Panc1 (cell line): ENCODE data around the gene ACOXL.

Source experiments
- CTCF ChIP-seq: fragments of 450-650 bp; IDR thresholded peaks from 2 replicates; pipeline ENCODE4 v1.5.1; 2017; ENCODE audit warnings: mild to moderate bottlenecking
- POLR2AphosphoS5 ChIP-seq: IDR thresholded peaks from 2 replicates; pipeline ENCODE4 v1.6.1; 2012; ENCODE audit warnings: mild to moderate bottlenecking, low read depth, low read length, moderate library complexity
- REST ChIP-seq, 2 experiments: IDR thresholded peaks; 2 replicates each; pipeline ENCODE4 v1.6.1; 2011 to 2012; ENCODE audit warnings: low read depth in 2 of 2, control low read depth in 1 of 2, low read length in 1 of 2, mild to moderate bottlenecking in 1 of 2, moderate library complexity in 1 of 2; ENCODE audit not compliant: insufficient read depth in 1 of 2
- SIN3A ChIP-seq: IDR thresholded peaks from 2 replicates; pipeline ENCODE4 v1.6.1; 2012; ENCODE audit warnings: low read depth, mild to moderate bottlenecking, low read length, moderate library complexity, borderline replicate concordance; ENCODE audit not compliant: insufficient read depth

GRCh38 chr2:111058264-111058663 is 325.9 kb downstream of the ACOXL start:
- TF ChIP-seq POLR2AphosphoS5: no peak
- no peak for TF ChIP-seq CTCF
- TF ChIP-seq SIN3A: no peak
- no peak for TF ChIP-seq REST (IDR thresholded peaks at IDR 0.05; ENCODE audit: insufficient read depth in 1 of 2, low read depth in 2 of 2, low read length in 1 of 2)
